GM12878 (cell line): ENCODE results near the gene MANEAL.

Experiments used
- EP300 ChIP-seq, 2 experiments: fragments of 150-350 bp in 1 of 2; IDR thresholded peaks; 2 replicates each; pipeline ENCODE4 v1.6.1; 2011 to 2012; ENCODE audit warnings: low read depth in 2 of 2, low read length in 2 of 2, borderline replicate concordance in 1 of 2, improper control_type of control experiment in 1 of 2, inconsistent platforms in 1 of 2; ENCODE audit not compliant: control insufficient read depth in 1 of 2
- FOXM1 ChIP-seq: IDR thresholded peaks from 2 replicates; pipeline ENCODE4 v1.6.1; 2012; ENCODE audit warnings: low read depth, mild to moderate bottlenecking, inconsistent platforms, low read length, moderate library complexity
- GABPA ChIP-seq: IDR thresholded peaks from 2 replicates; pipeline ENCODE4 v1.6.1; 2014; ENCODE audit warnings: antibody characterized with exemption, low read depth, mild to moderate bottlenecking, inconsistent platforms
- JUNB ChIP-seq: IDR thresholded peaks from 2 replicates; pipeline ENCODE4 v1.6.1; 2016; ENCODE audit warnings: antibody characterized with exemption, mild to moderate bottlenecking
- KAT2A ChIP-seq: conservative IDR thresholded peaks from 2 replicates; pipeline ENCODE4 v1.6.1; 2011; ENCODE audit warnings: low read depth, low read length; ENCODE audit not compliant: control insufficient read depth
- NFYB ChIP-seq: IDR thresholded peaks from 2 replicates; pipeline ENCODE4 v1.6.1; 2011; ENCODE audit warnings: low read depth, mild to moderate bottlenecking, low read length, improper control_type of control experiment, moderate library complexity; ENCODE audit not compliant: insufficient read depth
- POLR2A ChIP-seq: IDR thresholded peaks from 2 replicates; pipeline ENCODE4 v1.6.1; 2011; ENCODE audit warnings: low read depth, mild to moderate bottlenecking, low read length
- TAF1 ChIP-seq: IDR thresholded peaks from 2 replicates; pipeline ENCODE4 v1.6.1; 2011; ENCODE audit warnings: mild to moderate bottlenecking, low read depth, low read length, borderline replicate concordance
- TF ChIP-seq, protein P1 (sequence below): IDR thresholded peaks from 2 replicates; pipeline ENCODE4 v1.6.1; 2012; ENCODE audit warnings: low read depth, low read length, improper control_type of control experiment
- TF ChIP-seq, protein P2 (sequence below): IDR thresholded peaks from 2 replicates; pipeline ENCODE4 v1.6.1; 2011; ENCODE audit warnings: borderline replicate concordance, low read depth, mild to moderate bottlenecking, moderate library complexity, mixed read lengths, low read length; ENCODE audit not compliant: insufficient read depth; ENCODE audit errors: extremely low read length

DNA sequence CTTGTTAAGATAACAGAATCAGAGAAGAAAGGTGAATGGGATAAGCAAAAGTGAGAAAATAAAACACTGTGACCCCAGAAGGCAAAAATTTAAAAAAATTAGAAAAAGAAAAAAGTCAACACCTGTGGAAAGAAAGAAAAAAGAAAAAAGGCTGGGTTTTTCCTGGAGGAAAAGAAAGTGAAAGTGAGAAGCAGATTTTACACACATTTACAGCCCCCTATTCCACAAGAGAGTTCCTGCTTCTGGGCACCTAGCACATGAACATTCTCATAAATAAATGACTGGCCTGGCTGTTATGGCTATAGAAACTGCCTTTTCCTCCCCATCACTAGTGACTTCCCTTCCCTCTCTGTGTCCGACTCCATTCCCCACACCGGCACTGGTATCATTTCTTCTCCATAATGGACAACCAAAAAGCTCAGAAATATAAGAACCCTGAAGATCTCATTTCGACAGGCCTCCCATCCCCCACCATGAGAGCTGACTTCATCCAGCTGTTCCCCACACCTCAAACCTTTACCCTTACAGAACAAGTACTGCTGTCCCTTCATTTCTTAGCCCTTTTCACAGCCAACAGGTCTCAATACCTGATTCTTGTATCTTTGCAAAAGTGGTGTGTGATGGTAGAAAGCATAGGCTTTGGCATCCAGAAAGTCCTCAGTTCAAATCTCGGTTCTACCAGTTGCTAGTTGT lies 53.1 kb downstream of the MANEAL start:
- TF ChIP-seq, protein P1, sequence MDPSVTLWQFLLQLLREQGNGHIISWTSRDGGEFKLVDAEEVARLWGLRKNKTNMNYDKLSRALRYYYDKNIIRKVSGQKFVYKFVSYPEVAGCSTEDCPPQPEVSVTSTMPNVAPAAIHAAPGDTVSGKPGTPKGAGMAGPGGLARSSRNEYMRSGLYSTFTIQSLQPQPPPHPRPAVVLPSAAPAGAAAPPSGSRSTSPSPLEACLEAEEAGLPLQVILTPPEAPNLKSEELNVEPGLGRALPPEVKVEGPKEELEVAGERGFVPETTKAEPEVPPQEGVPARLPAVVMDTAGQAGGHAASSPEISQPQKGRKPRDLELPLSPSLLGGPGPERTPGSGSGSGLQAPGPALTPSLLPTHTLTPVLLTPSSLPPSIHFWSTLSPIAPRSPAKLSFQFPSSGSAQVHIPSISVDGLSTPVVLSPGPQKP = no peak
- no peak for TF ChIP-seq GABPA
- no peak for TF ChIP-seq FOXM1
- no peak for TF ChIP-seq TAF1
- TF ChIP-seq KAT2A = no peak
- no peak for TF ChIP-seq JUNB
- TF ChIP-seq POLR2A = no peak
- no peak for TF ChIP-seq EP300 (IDR thresholded peaks at IDR 0.05; ENCODE audit: borderline replicate concordance in 1 of 2, control insufficient read depth in 1 of 2, low read depth in 2 of 2, low read length in 2 of 2)
- no peak for TF ChIP-seq NFYB
- TF ChIP-seq, protein P2, sequence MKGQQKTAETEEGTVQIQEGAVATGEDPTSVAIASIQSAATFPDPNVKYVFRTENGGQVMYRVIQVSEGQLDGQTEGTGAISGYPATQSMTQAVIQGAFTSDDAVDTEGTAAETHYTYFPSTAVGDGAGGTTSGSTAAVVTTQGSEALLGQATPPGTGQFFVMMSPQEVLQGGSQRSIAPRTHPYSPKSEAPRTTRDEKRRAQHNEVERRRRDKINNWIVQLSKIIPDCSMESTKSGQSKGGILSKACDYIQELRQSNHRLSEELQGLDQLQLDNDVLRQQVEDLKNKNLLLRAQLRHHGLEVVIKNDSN = no peak
